Measurements from ENCODE around the gene ARHGAP6.

The ARHGAP6 gene

DNA sequence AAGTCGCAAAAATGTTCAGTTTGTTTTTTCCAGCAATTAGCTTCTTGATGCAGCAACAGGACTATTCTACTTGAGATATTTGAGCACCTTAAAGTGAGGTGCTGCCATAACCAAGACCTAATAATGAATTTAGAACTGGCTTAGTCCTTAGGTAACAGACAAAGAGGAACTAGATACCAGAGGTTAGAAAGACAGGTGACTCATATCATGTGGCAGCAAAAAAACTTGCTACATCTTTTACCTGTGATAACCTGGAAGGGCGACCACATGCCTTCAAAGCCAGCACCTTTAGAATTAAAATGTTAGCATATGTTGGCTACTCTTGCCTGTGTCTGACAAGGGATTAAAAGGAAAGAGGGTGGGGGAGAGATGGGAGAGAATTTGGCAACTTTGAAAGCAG is 90.4 kb downstream of the ARHGAP6 start:
- DNase-seq = no peak

DNA sequence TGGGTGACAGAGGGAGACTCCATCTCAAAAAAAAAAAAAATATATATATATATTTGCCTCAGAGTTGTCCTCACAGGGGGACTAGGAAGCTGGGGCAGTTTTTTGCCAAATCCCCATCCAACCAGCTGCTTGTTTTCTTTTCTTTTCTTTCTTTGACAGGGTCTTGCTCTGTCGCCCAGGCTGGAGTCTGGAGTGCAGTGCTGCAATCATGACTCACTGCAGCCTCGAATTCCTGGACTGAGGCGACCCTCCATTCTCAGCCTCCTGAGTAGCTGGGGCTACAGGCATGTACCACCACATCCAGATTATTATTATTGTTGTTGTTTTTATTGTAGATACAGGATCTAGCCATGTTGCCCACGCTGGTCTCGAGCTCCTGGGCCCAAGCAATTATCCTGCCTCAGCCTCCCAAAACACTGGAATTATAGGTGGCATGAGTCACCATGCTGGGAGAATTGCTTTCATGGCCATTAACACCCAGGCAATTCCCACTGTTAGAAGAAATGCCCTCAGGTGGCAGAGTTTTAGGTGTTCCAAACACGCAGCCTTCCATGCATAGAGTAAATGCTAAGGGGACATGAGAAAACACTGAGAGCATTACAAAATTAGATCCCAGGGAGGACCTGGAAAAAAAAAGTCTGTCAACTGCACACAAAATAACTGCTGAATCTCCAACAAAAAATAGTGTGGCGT is 98.0 kb downstream of the ARHGAP6 start:
- DNase-seq = no peak

DNA sequence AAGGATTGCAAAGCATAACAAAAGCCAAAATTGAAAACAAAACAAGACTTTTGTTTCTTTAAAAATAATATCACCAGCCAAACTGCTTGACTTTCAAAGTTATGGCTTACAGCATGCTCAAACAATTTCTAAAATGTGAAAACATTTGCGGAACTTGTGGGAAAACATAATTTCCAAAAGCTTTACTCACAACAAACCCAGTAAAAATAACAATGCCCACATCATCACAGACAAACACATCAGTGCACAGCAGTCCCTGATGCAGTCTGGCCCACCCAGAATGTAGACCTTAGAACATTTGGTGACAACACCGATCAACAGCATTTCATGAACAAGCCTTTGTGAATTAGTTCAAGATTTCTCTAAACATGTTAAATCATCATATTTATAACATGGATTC is 98.9 kb downstream of the ARHGAP6 start:
- DNase-seq = no peak

DNA sequence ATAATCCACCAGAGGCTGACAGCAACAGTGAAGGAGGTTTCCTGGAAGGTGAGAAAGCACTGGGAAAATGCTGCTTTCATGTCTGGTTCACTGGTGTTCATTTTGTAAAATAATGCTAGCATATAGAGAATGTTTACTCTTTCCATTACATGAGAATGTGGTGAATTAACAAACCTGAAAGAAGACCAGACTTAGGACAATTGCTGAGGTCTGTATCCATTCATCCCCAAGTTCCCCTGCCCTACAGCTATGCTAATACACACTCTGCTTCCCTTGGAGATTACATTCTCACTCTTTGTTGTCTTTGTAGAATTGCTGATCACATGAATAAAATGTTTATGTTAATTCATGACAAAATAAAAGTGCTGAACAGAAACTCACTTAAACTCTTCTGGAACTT is 99.5 kb downstream of the ARHGAP6 start:
- DNase-seq = no peak

DNA sequence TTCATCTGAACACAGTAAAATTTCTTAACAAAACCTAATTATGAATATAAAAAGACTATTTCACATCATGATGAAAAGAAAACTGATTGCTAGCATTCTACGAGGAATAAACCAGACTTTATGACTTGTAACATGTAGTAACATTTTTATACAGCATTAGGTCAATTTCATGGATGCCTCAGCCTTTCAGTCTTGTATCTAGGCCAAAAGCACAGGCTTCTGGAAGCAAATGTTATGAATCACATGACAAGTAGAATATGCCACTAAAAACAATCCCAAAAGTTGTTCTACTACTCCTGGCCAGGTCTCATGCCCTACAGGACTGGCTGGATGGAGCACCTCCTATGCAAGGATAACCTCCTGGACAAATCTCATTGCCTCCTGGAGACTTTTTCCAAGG is 101.2 kb downstream of the ARHGAP6 start:
- DNase-seq = no peak

DNA sequence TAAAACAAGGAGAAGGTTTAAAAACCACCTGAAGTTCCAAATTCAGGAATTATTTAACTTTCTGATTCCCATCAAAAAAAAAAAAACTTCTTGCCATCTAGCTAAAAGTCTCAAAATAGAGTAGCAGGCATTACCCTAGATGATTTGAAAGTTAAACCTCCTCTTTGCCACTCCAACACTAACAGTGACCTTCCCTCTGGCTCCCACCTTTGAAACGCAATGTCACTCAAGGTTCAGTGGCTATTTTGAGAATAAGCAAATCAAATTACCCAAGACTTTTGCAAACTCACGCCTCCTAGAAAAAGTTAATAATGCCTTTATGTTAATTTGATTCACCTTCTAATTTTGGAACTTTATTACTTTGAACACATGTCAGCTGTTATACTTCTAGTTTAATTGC is 103.2 kb downstream of the ARHGAP6 start:
- DNase-seq = no peak

DNA sequence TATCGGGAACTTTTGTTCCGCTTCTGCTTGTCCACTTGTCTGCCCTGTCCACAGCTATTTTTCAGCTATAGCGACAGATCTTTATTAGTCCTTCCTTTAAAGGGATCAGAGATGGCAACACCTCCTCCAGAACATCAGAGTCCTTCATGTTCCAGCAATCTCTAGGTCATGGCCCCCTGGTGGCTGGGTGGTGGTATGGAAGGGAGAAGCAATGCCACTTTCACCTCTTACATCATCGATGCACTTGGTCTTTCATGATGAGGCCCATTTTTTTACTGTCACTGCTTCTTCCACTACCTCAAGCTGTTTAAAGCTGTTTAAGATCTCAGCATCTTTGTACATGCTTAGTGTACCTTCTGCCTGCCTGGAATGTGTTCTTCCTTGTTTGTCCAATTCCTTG is 106.7 kb downstream of the ARHGAP6 start:
- DNase-seq = peak; percentile 40

DNA sequence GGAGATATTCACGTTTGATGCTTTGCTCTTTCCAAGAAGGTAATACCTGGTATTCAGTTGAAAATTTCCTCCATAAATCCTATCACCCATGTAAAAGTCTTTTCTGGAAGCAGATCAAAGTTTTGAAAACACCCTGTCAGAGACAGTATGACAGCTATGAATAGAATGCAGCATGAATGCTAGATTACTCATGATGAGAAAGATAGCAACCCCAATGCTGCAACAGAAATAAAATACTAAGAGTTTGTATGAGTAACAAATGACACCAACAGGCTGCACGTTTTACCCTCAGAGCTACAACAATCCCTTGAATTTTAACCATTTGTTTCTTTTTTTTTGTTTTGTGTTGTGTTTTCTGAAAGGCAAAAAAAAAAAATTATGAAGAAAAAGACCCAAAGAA is 108.6 kb downstream of the ARHGAP6 start:
- no peak for DNase-seq

DNA sequence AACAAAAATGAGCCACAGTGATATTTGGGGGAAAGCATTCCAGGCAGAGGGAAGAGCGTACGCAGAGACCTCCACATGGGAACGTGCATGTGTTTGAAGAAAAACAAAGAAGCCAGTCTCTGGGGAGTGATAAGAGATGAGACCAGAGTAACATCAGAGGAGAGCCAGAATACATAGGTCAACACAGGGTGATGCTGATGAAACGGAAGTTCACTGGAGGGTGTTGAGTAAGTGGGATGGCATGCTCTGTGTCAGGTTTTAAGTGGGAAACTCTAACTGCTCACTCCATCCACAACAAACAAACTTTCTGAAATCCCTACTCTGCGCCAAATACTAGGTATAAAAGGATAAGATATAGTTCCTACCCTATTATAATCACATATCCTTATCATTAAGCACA is 110.0 kb downstream of the ARHGAP6 start:
- no peak for DNase-seq

DNA sequence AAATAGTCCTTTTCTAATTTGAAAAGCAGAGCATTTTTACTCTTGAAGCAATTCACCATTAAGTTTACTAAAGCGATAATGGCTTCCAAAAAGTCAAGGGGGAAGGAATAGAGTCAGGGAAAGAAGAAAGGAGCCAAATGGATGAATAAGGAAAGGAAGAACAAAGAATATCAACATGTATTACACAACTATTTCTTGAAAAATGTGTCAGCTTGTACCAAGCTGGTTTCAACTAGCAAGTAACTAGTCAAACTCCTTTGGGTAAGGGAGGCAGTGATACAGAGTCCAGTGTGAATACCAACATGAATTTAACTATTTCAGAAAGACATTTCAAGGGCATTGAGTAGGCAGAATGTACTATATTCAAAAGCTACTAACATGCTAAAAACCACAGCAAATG is 112.1 kb downstream of the ARHGAP6 start:
- DNase-seq = no peak

DNA sequence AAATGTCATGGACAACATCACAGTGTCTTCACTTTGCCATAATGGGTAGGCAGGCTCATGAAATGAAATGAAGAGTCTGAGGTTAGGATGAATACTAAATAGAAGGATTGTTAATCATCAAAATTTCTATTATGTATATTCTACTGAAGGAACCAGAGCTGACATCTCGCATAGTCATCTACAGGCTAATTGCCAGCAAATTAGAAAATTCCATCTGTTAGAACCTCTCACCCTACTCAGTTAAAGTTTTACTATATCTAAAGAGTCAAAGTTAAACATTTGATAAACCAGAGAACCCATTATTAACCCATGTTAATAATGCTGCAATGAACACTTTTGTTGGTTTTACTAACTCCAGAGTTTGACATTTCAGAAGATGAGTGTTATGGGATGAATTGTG is 114.6 kb downstream of the ARHGAP6 start:
- no peak for DNase-seq

DNA sequence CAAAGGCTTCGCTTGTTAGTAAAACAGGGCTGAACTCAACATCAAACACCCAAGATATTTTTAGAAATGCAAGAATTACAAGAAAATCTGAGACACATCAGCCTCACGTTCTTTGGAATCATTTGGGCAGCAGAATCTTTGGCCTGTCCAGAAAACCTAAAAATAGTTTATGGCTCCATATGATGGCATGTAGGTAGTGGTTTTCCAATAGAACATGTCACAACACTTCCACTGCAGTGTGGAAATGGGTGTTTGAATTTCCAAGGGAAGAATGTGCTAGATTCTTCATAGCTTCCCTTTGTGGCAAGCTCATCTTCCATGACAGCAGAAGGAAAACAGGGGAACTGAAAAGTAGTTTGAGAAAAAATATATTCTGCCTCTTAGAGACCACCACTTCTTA is 118.8 kb downstream of the ARHGAP6 start:
- no peak for DNase-seq

DNA sequence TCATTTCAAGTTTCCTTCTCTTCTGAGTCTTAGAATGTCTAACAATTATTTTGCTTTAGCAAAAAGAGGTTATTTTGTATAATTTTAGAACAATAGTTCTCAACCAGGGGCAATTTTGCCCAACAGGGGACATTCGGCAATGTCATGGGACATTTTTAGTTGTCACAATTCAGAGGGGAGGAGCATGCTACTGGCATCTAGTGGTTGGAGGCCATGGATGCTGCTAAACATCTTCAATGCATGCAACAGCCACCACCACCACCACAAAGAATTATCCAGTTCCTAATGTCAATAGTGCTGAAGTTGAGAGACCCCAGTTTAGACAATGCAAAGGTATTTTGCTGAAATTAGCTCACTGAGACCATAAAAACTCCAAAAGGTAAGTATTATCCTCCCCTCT is 122.5 kb downstream of the ARHGAP6 start:
- no peak for DNase-seq

DNA sequence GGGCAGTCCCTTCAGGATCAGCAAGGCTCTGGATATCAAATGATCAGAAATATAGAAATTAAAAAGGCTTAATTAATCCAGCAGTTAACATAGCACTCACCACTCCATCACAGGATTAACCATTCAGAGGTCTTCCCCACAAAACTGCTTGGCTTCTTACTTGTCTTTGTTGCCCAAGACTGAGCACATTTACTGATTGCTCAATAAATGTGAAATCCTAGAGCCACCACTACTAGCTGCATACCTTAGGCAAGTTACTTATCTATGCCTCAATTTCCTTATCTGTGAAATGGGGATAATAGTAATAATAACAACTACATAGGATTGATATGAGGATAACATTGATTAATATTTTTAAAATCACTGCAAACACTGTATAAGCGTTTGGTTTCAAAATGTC is 124.2 kb downstream of the ARHGAP6 start:
- DNase-seq = no peak

DNA sequence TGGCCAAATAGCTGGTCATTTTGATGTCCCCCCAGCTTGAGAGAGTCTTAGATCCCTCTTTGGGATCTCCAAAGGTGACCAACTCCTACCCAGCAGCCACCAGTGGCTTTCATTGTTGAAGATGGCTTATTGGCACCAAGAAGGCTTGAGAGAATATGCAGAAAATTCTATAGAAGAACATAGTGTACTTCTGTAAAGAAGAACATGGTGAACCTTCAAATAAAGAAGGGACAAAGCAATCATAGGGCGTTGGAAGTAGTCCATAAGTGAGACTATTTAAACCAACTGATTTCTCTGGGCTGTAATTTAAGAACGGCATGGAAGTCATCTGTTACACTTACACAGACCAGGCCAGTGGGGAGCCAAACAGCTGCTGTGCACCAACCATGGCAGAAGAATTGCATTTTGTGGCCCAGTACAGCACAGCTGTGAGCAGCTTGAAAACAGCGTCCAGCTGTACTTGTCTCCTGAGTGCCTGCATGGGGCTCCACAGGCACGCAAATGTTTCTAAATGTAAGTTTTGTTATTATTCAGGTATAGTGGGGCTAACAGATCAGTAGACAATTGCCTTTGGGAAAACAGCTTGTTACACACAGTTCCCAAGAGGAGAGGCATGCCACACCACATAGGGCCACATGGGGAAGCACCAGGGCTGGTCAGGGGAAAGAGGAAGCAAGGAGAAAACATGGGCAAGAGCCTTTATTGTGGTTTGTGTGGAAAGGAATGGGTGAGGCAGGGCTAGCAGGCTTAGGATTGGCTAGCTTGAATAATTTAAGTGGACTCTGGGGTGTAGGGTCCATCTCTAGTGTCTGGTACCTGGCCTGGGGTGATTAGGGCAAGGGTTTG is 125.0 kb downstream of the ARHGAP6 start:
- no peak for DNase-seq

DNA sequence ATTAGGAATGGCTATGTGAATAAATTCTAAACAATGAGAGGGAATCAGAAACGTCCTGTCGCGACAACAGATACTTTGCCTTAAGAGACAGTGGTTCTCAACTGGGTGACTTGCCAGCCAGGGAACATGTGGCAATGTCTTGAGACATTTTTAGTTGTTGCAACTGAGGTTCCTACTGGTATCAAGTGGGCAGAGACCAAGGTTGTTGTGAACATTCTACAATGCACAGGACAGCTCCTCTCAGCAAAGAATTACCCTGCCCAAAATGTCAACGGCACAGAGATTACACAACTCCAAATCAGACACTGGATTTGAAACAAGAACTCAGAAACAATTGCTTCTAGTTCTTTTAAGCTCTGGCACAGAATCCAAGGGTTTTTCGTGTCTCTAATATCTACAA is 128.6 kb downstream of the ARHGAP6 start:
- DNase-seq = no peak

DNA sequence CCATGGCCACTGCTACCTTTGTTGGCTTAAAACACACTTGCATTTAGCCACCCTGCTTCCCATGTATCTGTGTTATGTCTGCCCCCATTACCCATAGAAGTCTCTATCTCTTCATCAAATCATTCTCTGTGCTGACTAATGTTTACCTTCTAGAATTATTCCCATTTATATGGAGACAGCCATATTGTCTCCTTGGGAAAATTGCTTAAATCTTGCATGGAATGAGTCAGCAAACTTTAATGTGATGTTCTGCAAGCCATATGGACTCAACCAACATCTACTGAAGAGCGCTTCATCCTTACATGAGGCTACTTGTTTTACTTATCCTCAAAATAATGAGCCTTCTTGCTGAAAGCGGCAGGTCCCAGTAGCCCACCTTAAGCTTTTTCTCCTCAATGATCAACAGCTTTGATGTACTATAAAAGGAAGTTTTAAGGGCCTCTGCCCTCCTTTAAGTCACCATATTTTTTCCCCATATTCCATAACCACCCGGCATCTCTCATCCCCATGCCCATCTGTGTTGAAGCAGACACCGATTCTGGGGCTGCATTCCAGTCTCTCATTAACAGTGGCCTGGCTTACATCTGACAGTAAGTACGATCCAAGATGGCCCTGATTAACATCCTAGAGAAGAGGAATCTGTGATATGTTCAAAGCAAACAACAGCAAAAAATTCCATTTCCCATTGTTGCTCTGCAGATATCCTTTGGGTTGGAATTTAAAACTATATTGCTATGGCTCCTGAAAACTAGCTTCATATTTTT is 130.4 kb downstream of the ARHGAP6 start:
- no peak for DNase-seq

DNA sequence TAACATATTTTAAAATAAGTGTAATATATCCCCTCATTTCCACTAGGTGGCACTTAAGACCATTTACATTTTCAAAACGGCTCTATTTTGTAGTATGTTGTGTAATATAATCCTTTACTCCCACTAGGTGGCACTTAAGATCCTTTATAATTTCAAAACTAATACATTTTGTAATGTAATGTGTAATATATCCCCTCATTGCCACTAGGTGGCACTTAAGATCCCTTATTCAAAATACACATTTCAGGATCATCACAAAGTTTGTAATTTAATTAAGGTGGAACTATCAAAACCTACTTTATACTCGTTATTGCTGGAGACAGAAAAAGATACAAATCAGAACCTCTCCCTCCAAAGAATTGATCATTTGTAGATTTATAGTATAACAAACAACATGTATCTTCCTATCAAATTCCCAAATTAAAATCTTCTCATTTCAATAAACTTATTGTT is 132.5 kb downstream of the ARHGAP6 start:
- no peak for DNase-seq

DNA sequence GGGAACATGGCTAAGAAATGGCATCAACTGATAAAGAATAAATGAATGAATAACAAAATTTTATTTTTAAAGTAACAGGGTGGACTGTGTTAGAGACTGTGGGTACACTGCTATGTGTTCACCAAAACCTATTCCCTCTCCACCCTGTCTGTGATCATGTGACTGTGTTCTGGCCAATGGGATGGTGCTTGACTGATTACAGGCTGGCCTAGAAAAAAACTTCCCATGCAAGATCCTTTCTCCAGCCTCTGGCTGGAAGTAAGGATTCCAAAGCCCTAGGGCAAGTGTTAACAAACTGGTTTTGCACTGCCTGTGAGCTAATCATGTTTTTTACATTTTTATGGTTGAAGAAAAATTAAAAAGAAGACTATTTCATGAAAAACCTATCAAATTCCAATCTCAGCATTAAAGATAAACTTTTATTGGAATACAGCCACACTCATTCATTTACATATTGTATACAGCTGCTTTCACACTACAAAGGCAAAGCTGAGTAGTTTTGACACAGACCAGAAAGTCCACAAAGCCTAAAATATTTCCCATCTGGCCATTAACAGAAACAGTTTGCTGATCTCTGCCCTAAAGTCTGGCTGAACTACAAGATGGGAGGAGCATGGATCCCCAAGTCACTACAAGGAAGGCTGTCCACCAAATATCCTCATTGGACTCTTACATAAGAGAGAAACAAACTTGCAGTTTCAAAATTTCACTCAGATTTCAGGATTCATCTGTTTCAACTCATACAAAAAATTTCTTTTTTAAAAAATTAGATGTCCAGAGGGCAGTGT is 133.2 kb downstream of the ARHGAP6 start:
- DNase-seq = no peak

DNA sequence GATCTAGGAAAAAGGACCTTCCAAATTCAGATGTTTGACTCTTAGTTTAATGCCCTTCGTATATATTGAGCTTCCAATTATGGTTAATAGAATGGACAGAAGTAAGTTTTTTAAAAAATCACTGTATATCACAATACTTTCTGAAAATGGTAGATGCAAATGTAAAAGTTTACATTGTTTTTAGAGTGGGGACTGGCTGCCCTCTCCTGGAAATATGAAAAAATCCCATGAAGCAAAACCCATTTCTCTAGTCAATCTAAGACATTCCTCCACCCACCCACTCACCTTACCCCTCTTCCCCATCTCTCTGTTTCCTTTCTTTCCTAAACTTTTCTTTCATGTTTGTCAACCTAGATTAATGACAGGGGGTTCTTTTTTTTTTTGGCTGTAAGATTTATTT is 134.5 kb downstream of the ARHGAP6 start:
- DNase-seq = no peak

DNA sequence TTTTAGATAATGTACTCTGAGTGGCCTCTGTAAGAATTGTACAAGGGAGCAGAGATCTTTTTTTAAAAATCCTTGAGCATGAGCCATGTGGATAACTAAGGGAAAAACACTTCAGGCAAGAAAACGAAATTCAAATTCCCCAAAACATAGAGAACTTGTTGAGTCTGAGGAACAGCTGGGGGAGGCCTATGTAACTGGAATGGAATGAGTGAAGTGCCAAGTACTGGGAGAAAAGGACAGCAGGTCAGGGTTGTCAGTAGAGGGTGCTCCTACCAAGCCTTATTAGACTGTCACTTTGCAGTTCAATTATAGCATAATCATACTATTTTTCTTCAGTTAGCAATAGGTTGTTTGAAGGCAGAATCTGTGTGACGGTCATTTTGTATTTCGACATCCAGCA is 135.1 kb downstream of the ARHGAP6 start:
- DNase-seq = no peak

DNA sequence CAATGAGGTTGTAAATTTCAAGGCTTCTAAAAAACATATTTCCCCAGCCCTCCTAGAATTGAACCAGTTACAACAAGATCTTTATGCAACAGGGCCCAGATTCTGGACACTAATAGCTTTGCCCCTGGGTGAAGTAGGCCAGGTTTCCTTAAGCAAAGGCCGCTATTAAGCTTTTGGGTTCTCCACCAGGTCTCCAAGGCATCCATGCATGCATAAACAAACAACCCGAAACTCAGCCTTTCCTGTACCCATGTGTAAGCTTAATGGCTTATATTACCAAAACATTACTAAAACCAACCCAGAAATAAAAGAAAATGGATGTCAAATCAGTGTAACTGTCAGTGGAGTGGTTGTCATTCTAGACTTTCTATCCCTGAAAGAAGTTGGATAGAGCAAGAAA is 137.1 kb downstream of the ARHGAP6 start:
- no peak for DNase-seq

DNA sequence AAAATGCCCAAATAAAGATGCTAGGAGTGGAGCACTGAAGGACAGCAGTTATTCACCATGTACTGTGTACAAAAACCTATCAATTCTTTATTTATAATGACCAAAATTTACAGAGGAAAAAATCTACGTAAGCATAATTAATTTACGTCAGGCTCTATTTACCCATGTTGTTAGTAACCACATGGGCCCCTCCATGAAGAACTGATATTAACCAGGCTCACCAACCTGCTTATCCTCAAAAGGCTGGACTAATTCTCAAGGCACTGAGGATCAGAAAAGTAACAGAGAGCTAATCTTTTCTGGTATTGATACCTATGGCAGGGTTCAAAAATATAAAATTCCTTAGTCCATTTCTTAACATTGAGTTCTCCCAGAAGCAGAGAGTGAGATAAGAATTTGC is 140.0 kb downstream of the ARHGAP6 start:
- DNase-seq = no peak

Measured in stimulated activated CD4-positive, alpha-beta T cell treated with anti-CD3 and anti-CD28 coated beads, Interleukin-4, amount 100 ng/mL, for 24 hours (primary cell).